ENCODE results near the gene MYOZ3.
A peak's percentile ranks its signal among the peaks of the same experiment; 100 is the strongest.

Gene MYOZ3

DNA sequence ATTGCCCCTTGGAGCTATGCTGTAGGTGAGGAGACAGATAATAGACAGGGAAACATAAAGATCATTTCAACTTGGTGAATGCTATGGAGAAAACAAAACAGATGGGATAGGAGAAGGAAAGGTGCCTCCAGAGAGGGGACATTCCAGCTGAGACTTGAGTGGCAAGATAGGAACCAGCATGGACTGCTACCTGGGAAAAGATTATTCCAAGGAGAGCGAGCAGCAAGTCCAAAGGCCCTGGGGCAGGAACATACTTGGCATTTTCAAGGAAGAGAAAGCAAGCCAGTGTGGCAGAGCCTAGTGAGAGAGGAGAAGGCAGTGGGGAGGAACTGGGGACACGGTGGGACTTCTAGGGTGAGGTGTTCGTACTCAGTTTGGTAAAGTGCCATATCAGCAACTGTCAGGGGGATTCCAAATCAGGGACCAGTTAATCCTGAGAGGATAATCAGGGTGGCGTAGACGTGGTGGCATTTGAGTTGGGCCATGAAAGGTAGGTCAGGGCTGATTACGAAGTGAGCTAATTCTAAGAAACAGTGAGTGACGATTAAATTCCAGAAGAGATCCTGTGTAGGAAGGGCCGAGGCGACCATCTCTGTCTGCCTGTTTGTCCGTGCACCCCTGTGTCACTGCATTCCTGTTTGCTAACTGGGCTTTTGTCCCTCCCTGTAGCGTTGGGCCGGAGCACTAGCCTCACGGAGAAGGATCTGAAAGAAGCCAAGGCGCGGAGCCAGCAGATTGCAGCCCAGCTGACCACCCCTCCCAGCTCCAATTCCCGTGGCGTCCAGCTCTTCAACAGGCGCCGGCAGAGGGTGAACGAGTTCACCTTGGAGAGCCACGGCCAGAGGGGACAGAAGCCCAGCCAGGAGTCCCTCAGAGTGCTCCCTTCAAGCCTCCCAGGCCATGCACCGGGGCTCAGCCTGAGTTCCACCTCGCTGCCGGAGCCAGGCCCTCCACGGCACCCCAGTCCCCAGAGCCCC lies 13.5 kb upstream of the MYOZ3 start:
- no peaks in the 10 kb centered on the region for H3K36me3 Mint-ChIP-seq
- no peaks in the 10 kb centered on the region for H3K9me3 Mint-ChIP-seq
- H3K4me1 Mint-ChIP-seq: no peaks in the 10 kb centered on the region
- H3K27me3 Mint-ChIP-seq: no peaks in the 10 kb centered on the region
- no peak overlapping the region for H3K27ac Mint-ChIP-seq
- H3K4me3 Mint-ChIP-seq: no peak overlapping the region

DNA sequence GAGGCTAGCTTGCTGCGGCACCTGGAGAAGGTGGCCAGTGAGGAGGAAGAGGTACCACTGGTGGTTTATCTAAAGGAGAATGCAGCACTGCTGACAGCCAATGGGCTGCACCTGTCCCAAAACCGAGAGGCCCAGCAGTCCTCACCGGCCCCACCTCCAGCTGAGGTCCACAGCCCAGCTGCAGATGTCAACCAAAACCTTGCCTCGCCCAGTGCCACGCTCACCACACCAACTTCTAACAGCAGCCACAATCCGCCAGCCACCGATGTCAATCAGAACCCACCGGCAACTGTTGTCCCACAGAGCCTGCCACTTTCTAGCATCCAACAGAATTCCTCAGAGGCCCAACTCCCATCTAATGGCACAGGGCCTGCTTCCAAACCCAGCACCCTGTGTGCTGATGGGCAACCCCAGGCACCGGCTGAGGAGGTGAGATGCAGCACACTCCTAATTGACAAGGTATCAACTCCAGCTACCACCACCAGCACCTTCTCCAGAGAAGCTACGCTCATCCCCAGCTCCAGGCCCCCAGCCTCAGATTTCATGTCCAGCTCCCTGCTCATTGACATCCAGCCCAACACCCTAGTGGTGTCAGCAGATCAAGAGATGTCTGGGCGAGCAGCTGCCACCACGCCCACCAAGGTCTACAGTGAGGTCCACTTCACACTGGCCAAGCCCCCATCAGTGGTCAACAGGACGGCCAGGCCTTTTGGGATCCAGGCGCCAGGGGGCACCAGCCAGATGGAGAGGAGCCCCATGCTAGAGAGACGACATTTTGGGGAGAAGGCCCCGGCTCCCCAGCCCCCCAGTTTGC lies 12.6 kb upstream of the MYOZ3 start:
- Mint-ChIP-seq H3K4me1 (no peaks in the 10 kb centered on the region), H3K4me3 (no peak overlapping the region), H3K27ac (no peak overlapping the region), H3K36me3 (no peaks in the 10 kb centered on the region), H3K9me3 (no peaks in the 10 kb centered on the region), H3K27me3 (no peaks in the 10 kb centered on the region)

DNA sequence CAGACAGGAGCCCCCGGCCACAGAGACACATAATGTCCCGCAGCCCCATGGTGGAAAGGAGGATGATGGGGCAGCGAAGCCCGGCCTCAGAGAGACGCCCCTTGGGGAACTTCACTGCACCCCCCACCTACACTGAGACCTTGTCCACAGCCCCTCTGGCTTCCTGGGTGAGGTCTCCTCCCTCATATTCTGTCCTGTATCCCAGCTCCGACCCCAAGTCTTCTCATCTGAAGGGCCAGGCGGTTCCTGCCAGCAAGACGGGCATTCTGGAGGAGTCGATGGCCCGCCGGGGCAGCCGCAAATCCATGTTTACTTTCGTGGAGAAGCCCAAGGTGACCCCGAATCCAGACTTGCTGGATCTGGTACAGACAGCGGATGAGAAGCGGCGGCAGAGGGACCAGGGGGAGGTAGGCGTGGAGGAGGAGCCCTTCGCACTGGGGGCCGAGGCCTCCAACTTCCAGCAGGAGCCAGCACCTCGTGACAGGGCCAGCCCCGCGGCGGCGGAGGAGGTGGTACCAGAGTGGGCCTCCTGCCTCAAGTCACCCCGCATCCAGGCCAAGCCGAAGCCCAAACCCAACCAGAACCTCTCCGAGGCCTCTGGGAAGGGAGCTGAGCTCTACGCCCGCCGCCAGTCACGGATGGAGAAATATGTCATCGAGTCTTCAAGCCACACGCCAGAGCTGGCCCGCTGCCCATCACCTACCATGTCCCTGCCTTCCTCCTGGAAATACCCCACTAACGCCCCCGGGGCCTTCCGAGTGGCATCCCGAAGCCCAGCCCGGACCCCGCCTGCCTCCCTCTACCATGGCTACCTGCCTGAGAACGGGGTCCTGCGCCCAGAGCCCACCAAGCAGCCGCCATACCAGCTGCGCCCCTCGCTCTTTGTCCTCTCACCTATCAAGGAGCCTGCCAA lies 11.7 kb upstream of the MYOZ3 start:
- H3K4me1 Mint-ChIP-seq: no peaks in the 10 kb centered on the region
- H3K27ac Mint-ChIP-seq: no peak overlapping the region
- no peaks in the 10 kb centered on the region for H3K36me3 Mint-ChIP-seq
- no peaks in the 10 kb centered on the region for H3K27me3 Mint-ChIP-seq
- H3K4me3 Mint-ChIP-seq: no peak overlapping the region
- H3K9me3 Mint-ChIP-seq: no peaks in the 10 kb centered on the region

DNA sequence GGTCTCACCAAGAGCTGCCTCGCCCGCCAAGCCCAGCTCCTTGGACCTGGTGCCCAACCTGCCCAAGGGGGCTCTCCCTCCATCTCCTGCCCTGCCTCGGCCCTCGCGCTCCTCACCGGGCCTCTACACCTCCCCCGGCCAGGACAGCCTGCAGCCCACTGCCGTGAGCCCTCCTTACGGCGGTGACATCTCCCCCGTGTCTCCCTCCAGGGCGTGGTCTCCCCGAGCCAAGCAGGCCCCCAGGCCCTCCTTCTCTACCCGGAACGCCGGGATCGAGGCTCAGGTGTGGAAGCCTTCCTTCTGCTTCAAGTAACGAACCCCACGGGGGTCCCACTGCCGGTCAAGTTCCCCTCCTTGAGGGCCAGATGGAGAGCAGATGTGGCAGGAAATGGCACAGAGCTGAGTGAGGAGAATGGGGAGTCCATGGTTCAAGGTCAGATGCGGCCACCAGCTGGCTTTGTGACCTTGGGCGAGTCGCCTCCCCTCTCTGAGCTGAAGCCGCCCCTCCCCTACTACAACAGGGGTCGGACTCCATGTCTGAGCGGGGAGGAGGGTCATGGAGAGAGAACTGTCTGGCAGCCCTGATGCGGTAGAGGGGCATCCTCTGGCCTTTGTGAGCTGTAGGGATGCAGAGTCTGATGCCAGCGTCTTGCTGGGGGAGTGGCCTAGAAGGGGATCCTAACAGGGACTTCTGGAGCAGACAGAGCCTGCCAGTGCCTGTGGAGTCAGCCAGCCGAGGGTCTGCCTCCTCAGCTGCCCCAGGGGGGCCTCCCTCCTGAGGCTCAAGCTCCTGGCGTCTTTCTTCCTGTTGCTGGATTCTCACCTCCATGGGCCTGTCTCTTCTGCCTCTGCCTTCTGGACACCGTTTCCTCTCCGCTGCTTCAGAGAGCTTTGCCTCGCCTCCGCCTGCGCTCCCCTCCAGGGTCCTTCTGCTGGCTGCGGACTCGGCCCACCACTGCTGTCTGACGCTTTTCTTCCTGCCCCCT lies 10.7 kb upstream of the MYOZ3 start:
- Mint-ChIP-seq H3K9me3 (no peaks in the 10 kb centered on the region), H3K4me3 (no peak overlapping the region), H3K27me3 (no peaks in the 10 kb centered on the region), H3K36me3 (no peaks in the 10 kb centered on the region), H3K4me1 (no peaks in the 10 kb centered on the region), H3K27ac (no peak overlapping the region)

DNA sequence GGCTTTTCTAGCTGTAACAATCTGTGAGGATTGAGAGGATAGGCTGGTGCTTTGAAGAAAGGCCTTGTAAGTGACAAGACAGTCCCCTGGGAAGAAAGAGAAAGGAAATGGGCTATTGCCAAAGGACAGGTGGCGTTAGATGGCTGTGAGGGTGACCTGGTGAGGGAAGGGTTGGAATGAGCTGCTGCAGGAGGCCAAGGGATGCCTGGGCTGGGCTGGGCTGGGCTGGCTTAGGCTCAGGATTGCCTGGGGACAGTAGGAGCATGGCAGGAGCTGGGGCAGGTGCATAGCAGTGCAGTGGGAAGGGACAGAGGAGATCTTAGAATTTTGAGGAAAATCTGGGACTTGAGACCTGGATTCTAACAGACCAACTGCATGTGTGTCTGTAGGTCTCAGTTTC lies 9.7 kb upstream of the MYOZ3 start:
- Mint-ChIP-seq H3K27ac (no peak overlapping the region), H3K4me3 (no peak overlapping the region), H3K9me3 (no peaks in the 10 kb centered on the region), H3K4me1 (peaks cover 3% of the 10 kb centered on the region), H3K36me3 (no peaks in the 10 kb centered on the region), H3K27me3 (no peaks in the 10 kb centered on the region)

DNA sequence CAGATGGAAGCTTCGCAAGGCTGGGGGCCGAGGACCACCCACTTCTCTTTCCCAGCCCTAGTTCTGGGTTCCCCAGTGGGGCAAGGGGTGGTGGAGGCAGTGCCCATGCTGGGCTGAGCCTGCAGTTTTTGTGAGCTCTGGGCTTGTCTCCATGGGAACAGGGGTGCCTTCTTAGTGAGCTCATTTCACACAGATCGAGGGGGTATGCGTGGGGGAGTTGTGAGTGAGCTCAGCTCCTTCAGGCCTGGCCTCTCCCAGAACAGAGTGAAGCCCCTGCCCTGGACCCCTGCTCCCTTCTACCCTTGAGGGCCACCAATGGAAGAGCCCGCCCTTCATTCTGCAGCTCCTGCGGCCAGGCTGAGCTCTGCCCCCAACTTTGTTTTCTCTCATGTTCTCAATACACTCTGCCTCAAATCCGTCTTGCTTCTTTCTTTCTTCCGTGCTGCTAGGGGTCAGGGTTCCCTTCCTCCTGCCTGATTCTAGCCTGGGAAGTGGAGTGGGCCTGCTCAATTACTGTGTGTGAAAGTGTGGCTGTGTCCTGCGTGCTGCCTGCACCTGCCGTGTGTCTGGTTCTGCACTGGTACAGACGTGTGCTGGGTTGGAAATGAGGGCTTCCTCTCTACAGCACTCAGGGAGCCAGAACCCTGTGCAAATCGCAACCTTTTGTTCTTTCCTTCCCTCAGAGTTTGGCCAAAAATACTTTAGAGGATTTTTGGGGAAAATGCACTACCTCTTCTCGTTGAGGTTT lies 9.0 kb upstream of the MYOZ3 start:
- Mint-ChIP-seq H3K27me3 (no peaks in the 10 kb centered on the region), H3K9me3 (no peaks in the 10 kb centered on the region), H3K4me3 (no peak overlapping the region), H3K36me3 (no peaks in the 10 kb centered on the region), H3K27ac (no peak overlapping the region), H3K4me1 (peaks cover 3% of the 10 kb centered on the region)

DNA sequence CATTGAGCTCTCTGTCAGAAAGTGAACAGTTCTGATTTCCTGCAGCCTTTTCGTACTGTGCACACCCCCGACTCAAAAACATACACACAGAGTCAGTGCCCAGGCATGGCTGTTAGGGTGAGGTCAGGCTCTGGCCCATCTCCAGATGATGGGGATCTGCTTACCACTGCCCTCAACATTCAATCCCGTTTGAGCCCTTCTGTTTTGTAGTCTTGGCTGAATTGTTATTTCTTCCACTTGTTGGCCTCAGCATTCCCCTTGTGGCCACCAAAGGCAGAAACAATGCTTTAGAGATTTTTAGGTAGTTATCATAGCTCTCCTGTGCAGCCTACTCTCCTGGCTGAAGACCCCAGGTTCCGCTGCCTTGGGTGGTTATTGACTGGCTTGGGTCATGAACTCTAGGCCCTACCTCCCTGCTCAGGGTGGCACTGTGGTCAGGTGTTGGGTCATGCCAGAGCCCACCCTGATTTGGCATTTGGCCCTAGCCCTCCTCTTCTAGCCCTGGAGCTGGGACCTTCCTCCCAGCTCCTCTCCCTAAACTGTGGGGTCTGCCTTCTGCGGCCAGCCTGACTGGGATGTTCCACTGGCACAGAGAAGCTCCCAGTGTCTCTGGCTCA lies 7.8 kb upstream of the MYOZ3 start:
- Mint-ChIP-seq H3K9me3 (no peaks in the 10 kb centered on the region), H3K4me3 (no peak overlapping the region), H3K4me1 (peaks cover 9% of the 10 kb centered on the region), H3K27ac (no peak overlapping the region), H3K27me3 (no peaks in the 10 kb centered on the region), H3K36me3 (no peaks in the 10 kb centered on the region)

DNA sequence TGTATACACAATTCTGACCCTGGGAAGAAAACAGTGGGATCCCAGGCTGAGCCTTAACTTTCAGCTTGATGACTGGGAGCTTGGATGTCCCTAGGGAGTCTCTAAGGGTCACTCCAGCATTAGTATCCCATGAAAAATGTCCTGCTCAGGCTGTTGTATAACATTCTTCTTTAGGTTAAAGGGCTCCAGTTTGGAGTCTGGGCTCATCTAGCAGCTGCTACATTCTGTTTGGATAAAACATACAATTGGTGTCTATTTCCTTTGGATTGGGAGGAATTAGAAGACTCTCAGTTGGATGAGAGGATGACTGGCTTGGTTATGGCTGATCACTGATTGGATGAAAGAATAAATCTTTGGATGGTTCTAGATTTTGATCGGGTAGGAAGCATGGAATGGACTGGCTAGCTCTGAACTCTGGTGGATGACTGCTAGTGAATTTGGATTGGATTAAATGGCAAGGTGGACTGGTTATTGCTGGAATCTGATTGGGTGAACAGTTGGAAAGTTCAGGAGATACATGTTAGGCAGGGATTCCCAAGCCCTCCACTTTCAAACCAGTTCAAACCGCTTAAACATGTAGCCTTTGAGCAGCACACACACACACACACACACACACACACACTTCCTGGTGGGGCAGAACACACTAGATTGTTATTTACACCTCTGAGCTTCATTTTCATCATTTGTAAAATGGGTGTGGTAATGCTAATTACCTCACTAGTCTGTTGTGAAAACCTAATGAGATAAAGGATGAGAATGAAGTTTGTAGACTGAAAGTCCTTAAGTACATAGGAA lies 7.1 kb upstream of the MYOZ3 start:
- no peaks in the 10 kb centered on the region for H3K9me3 Mint-ChIP-seq
- H3K27me3 Mint-ChIP-seq: no peaks in the 10 kb centered on the region
- H3K36me3 Mint-ChIP-seq: no peaks in the 10 kb centered on the region
- no peak overlapping the region for H3K27ac Mint-ChIP-seq
- H3K4me3 Mint-ChIP-seq: no peak overlapping the region
- H3K4me1 Mint-ChIP-seq: peaks cover 9% of the 10 kb centered on the region

DNA sequence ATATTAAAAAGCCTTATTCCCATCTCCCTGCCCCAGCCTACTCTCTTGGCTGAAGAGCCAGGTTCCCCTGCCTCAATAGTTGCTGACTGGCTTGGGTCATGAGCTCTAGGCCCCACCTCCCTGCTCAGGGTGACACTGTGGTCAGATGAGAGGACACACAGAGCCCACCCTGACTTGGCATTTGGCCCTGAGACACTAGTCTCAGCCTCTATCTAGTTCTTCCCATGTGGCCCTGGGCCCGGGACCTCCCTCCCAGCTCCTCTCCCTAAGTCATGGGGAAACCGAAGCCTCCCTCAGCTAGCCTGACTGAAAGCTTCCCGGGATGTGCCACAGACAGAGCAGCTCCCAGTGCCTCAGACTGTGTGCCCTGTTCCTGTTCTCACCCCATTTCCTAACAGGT lies 5.8 kb upstream of the MYOZ3 start:
- Mint-ChIP-seq H3K4me1 (peaks cover 9% of the 10 kb centered on the region), H3K4me3 (no peak overlapping the region), H3K27me3 (no peaks in the 10 kb centered on the region), H3K9me3 (no peaks in the 10 kb centered on the region), H3K27ac (no peak overlapping the region), H3K36me3 (no peaks in the 10 kb centered on the region)

DNA sequence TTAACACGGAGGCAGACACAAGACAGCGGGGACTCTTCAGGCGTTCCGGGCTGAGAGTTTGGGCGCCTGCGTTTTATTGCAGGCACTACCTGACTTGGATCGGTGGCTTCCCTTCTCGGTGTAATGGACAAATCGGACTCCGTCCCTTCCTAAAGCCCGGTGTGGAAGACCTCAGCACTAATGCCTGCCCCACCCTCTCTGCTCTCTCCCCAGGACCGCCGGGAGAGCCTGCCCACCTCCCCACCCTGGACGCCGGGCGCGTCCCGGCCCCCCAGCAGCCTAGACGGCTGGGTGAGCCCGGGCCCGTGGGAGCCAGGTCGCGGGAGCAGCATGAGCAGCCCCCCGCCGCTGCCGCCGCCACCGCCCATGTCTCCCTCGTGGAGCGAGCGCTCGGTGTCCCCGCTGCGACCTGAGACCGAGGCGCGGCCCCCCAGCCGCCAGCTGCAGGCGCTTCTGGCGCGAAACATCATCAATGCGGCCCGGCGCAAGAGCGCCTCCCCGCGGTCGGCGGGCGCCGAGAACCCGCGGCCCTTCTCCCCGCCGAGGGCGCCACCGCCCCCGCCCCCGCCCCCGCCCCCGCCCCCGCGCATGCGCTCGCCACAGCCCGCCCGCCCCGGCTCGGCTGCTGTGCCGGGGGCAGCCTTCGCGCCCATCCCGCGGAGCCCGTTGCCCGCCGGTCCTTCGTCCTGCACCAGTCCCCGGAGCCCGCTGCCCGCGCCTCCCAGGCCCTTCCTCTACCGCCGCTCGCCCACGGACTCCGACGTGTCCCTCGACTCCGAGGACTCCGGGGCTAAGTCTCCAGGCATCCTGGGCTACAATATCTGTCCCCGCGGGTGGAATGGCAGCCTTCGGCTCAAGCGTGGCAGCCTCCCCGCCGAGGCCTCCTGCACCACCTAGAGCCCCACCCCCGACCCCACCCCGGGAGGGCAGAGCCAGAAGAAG lies 4.6 kb upstream of the MYOZ3 start:
- H3K27me3 Mint-ChIP-seq: no peaks in the 10 kb centered on the region
- no peaks in the 10 kb centered on the region for H3K9me3 Mint-ChIP-seq
- no peaks in the 10 kb centered on the region for H3K36me3 Mint-ChIP-seq
- peak overlapping the region; percentile 14 for H3K27ac Mint-ChIP-seq
- H3K4me3 Mint-ChIP-seq: peak overlapping the region; percentile 75
- H3K4me1 Mint-ChIP-seq: peaks cover 9% of the 10 kb centered on the region

DNA sequence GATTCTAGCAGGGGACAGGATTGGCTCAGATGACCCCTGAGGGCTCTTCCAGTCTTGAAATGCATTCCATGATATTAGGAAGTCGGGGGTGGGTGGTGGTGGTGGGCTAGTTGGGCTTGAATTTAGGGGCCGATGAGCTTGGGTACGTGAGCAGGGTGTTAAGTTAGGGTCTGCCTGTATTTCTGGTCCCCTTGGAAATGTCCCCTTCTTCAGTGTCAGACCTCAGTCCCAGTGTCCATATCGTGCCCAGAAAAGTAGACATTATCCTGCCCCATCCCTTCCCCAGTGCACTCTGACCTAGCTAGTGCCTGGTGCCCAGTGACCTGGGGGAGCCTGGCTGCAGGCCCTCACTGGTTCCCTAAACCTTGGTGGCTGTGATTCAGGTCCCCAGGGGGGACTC lies 2.9 kb upstream of the MYOZ3 start:
- peaks cover 9% of the 10 kb centered on the region for H3K4me1 Mint-ChIP-seq
- no peak overlapping the region for H3K27ac Mint-ChIP-seq
- no peaks in the 10 kb centered on the region for H3K9me3 Mint-ChIP-seq
- H3K27me3 Mint-ChIP-seq: no peaks in the 10 kb centered on the region
- no peaks in the 10 kb centered on the region for H3K36me3 Mint-ChIP-seq
- H3K4me3 Mint-ChIP-seq: no peak overlapping the region

DNA sequence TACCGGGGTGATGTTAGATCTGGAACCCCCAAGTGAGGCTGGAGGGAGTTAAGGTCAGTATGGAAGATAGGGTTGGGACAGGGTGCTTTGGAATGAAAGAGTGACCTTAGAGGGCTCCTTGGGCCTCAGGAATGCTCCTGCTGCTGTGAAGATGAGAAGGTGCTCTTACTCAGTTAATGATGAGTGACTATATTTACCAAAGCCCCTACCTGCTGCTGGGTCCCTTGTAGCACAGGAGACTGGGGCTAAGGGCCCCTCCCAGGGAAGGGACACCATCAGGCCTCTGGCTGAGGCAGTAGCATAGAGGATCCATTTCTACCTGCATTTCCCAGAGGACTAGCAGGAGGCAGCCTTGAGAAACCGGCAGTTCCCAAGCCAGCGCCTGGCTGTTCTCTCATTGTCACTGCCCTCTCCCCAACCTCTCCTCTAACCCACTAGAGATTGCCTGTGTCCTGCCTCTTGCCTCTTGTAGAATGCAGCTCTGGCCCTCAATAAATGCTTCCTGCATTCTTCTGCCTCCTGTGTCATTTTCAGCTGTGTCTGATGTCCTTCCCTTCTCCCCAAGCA lies 2.3 kb upstream of the MYOZ3 start:
- Mint-ChIP-seq H3K4me1 (peaks cover 9% of the 10 kb centered on the region), H3K27ac (no peak overlapping the region), H3K27me3 (no peaks in the 10 kb centered on the region), H3K4me3 (no peak overlapping the region), H3K36me3 (no peaks in the 10 kb centered on the region), H3K9me3 (no peaks in the 10 kb centered on the region)

Measured in activated naive CD4-positive, alpha-beta T cell treated with anti-CD3 and anti-CD28 coated beads, Interleukin-2, amount 50 U/mL, for 24 hours (primary cell).